NT2/D1 (cell line): ENCODE measurements around the gene CARD14.

Experiments
- YY1 ChIP-seq: IDR thresholded peaks from 2 replicates; pipeline ENCODE4 v1.6.1; 2011; ENCODE audit not compliant: insufficient read length, insufficient read depth
- ZNF274 ChIP-seq: IDR thresholded peaks from 2 replicates; pipeline ENCODE4 v1.6.1; 2011; ENCODE audit warnings: mild to moderate bottlenecking, low read depth, low read length

- no peak for TF ChIP-seq YY1
- no peak for TF ChIP-seq ZNF274
These were observed 26.9 kb upstream of the CARD14 start for GRCh38 chr17:80142929-80143328.
